G401 (cell line): ENCODE data around the gene ZGPAT. TPM values are rescaled to one million over a fixed set of nuclear protein-coding genes. Genes with fewer than 3 reads are reported as not detected.
A peak's percentile ranks its signal among the peaks of the same experiment; 100 is the strongest.
"Not testable (repeated sequence)": the region's sequence is repeated elsewhere in the genome, so short reads cannot be mapped to it uniquely, and the experiment has no call there.

Experiments used
- DNase-seq: peaks from one replicate; pipeline ENCODE4 v3.0.0-alpha.2; 2015; ENCODE audit warnings: low spot score
- in situ Hi-C: cut with HindIII; loops from 2 replicates; pipeline ENCODE4 v1.10.0; 2016; ENCODE audit warnings: low sequenced_read_pairs, mixed read lengths
- total RNA-seq: library from RNA; depleted of rRNA; stranded (reverse); fragments of >200 nt; shearing (Covaris generic); gene quantifications from 2 replicates; pipeline ENCODE4 v1.2.3, GENCODE V29; 2014

The ZGPAT gene
- total RNA-seq, 1 experiment from 2014 or later = 52.7 TPM

DNA sequence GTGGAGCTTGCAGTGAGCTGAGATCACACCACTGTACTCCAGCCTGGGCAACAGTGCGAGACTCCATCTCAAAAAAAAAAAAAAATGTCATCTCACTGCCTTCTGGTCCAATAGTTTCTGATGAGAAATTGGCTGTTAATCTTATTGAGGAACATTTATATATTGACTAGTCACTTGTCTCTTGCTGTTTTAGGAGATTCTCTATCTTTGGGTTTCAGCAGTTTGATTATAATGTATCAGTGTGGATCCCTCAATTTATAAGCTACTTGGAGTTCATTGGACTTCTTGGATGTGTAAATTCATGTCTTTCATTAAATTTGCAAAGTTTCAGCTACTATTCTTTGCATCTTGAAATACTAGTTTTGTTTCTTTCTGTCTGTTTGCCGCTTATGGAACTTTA is 11.2 kb downstream of the ZGPAT start:
- in situ Hi-C loops = no loop called here
- no peak for DNase-seq

DNA sequence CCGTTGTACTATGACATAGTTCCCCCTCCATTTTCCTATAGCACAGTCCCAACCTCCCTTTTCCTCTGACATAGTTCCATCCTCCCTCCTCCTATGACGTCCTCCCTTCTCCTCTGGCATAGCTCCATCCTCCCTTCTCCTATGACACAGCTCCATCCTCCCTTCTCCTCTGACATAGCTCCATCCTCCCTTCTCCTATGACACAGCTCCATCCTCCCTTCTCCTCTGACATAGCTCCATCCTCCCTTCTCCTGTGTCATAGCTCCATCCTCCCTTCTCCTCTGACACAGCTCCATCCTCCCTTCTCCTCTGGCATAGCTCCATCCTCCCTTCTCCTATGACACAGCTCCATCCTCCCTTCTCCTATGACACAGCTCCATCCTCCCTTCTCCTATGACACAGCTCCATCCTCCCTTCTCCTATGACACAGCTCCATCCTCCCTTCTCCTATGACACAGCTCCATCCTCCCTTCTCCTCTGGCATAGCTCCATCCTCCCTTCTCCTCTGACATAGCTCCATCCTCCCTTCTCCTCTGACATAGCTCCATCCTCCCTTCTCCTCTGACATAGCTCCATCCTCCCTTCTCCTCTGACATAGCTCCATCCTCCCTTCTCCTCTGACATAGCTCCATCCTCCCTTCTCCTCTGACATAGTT is 15.3 kb downstream of the ZGPAT start:
- in situ Hi-C loops = loop anchor here (10.0 kb wide), 1 partner anchor 62 kb away; no protein-coding TSS in a partner anchor
- not testable (repeated sequence) for DNase-seq

DNA sequence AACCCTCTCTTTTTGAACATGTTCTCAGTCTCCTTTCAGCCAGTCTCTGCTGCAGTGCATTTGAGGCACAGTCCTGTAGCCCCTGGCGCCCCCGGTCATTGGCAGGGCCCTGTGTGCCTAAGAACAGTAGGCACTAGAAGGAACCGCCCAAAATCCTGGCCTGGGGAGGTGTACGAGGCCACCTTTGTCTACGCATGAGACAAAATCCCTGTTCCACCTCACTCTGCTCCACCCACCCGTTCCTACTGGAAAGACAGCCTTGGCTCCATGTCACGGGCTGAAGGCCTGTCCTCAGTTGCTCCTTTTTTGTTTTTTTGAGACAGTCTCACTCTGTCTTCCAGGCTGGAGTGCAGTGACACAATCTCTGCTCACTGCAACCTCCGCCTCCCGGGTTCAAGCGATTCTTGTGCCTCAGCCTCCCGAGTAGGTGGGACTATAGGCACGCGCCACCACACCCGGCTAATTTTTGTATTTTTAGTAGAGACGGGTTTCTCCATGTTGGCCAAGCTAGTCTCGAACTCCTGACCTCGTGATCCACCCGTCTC is 22.4 kb downstream of the ZGPAT start:
- DNase-seq, in situ Hi-C loops: not testable (repeated sequence)

DNA sequence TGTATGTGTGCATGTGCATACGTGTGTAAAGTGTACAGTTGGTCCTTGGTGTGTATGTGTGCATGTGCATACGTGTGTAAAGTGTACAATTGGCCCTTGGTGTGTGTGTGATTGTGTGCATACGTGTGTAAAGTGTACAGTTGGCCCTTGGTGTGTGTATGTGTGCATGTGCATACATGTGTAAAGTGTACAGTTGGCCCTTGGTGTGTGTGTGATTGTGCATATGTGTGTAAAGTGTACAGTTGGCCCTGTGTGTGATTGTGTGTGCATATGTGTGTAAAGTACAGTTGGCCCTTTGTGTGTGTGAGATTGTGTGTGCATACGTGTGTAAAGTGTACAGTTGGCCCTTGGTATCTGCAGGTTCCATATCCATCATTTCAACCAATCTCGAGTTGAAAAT is 23.6 kb downstream of the ZGPAT start:
- DNase-seq = no peak
- in situ Hi-C loops = no loop called here

DNA sequence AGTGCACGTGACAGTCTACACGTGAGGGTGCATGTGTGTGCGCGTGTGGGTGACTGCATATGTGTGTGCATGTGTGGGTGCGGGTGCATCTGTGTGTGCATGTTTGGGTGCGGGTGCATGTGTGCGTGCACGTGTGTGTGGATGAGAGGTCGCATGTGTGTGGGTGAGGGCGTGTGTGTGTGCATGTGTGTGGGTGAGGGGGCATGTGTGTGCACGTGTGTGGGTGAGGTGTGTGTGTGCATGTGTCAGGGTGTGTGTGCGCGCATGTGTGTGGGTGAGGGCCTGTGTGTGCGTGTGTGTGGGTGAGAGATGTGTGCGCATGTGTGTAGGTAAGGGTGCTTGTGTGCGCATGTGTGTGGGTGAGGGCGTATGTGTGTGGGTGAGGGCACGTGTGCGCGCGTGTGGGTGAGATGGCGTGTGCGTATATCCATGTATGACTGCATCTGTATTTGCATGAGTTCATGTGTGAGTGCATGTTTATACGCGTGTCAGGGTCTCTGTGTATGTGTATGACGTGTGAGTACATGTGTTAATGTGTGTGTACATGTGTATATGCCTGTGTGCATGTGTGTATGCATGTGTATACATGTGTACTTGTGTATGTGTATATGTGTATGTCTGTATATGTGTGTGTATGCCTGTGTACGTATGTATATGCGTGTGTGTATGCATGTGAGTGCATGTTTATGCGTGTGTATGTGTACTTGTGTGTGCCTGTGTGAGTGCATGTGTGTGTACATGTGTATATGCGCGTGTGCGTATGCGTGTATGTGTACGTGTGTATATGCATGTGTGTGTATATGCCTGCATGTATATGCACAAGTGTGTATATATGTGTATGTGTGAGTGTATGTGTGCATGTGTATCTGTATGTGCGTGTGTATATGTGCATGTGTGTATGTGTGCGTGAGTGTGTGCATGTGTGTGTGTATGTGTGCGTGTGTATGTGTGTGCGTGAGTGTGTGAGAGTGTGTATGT is 24.6 kb downstream of the ZGPAT start:
- no peak for DNase-seq
- in situ Hi-C loops = no loop called here

DNA sequence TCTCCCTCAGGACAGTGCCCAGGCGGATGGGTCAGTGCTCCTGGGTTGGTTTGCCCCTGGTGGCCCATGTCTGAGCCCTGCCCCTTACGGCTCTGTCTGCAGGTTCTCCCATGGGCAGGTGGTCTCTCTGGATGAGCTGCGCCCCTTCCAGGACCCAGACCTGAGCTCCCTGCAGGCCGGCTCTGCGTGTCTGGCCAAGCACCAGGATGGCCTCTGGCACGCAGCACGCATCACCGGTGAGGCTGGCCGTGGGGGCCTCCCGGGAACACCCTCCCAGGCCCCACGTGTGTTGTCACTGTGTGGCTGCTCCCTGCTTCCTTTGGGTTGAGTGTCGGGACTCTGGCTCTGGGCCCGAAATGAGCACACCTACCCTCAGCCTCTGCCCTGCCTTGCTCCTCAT is 25.3 kb downstream of the ZGPAT start:
- no peak for DNase-seq

DNA sequence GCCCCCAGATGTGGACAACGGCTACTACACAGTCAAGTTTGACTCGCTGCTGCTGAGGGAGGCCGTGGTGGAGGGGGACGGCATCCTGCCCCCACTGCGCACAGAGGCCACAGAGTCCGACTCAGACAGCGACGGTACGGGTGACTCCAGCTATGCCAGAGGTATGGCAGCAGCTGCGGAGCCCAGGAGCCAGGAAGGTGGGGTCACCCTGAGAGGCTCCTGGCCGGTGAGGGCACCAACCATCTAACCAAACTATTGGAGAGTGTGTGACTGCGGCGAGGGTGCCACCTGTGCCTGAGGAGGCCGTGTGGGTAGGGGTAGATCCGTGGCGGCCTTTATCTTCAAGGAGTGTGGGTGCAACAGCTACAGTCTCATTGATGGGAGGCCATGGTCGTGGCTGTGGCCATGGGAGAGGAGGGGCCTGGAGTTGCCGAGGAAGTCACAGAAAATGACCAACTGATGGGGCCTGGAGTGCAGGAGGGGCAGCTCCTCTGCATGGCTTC is 25.8 kb downstream of the ZGPAT start:
- in situ Hi-C loops = no loop called here
- DNase-seq = no peak

More for the DNA sequence above, 25.3 kb downstream of the ZGPAT start:
- in situ Hi-C loops = no loop called here

DNA sequence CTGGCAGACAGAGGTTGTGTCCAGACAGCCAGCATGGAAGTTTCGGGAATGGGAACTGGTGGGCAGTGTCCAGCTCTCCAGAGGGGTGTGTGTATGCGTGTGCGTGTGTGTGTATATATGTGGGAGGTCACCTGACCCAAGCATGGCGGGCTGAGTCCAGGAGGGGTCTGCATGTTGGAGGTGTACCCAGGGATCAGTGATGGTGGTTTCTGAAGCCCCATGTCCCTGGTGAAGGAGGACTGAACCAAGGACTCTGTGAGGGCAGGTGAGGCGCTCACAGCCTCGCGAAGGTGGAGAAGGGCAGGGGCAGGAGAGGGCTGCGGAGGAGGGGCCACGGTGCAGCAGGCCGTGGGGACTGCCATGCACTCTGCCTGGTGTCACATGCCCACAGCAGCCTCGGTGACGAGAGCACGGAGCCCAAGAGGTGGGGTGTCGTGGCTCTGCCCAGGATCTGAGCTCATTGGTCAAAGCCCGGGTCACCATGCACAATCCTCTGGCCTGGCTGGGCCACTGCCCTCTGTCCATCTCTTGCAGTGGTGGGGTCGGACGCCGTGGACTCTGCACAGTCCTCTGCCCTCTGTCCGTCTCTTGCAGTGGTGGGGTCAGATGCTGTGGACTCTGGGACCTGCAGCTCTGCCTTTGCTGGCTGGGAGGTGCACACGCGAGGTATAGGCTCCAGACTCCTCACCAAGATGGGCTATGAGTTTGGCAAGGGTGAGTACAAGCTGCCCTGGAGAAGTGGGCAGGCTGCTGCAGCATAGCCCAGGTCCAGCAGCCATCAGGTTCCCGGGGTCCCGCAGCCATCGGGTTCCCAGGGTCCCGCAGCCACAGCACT is 26.5 kb downstream of the ZGPAT start:
- in situ Hi-C loops = no loop called here
- no peak for DNase-seq

DNA sequence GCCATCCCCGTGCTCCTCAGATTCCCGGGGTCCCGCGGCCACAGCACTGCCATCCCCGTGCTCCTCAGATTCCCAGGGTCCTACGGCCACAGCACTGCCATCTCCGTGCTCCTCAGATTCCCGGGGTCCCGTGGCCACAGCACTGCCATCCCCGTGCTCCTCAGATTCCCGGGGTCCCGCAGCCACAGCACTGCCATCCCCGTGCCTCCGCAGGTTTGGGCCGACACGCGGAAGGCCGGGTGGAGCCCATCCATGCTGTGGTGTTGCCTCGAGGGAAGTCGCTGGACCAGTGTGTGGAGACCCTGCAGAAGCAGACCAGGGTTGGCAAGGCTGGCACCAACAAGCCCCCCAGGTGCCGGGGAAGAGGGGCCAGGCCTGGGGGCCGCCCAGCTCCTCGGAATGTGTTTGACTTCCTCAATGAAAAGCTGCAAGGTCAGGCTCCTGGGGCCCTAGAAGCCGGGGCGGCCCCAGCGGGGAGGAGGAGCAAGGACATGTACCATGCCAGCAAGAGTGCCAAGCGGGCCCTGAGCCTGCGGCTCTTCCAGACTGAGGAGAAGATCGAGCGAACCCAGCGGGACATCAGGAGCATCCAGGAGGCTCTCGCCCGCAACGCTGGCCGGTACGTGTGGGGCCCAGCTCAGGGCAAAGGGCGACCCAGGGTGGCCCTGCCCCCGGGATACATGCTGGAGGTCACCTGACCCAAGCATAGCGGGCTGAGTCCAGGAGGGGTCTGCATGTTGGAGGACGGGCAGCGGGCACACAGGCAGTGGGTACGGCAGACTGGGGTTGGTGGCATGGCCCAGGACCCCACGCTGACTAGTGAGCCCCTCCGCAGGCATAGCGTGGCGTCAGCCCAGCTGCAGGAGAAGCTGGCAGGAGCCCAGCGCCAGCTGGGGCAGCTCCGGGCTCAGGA is 27.4 kb downstream of the ZGPAT start:
- in situ Hi-C loops = no loop called here

DNA sequence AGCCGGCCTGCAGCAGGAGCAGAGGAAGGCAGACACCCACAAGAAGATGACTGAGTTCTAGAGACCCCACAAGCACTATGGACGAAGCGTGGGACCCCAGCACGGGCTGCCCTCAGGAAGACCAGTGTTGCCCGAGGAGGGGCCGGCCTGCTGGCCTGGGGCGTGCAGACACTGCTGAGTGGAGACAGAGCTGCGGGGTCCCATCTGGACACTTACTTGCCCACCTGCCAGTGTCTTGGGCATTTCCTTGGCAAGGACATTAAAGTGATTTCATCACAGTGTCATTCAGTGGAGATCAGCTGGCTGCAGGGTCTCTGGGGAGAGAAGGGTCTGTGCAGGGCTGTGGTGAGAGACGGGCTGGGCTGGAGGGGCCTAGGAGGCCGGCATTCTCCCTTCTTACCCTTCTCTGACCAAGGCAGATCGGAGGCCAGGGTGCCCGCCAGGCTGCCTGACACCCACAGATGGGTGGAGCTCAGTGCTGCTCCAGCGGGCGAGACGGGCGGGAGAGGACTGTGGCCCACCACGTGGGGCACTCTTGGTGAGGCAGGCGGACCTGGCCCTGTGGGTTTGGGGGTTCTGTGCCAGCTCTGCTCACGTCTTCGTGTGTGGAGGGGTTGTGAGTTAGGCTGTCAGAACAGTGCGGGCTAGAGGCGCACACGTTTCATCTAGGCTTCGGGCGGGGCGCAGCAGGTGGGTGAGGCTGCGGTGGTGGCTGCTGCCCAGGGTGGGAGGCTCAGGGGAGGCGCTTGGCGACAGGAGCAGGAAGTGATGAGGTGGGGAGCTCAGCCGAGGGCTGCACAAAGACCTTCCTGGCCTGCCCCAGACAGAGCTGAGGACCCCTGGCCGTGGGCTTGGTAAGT is 28.2 kb downstream of the ZGPAT start, which contains the start of gene LIME1:
TSS of gene LIME1 (plus strand) at position 806 of the 860 bp plus-strand sequence. CDS start 886 bp downstream, outside the sequence.
- in situ Hi-C loops = no loop called here

More for the DNA sequence above, 27.4 kb downstream of the ZGPAT start:
- no peak for DNase-seq

DNA sequence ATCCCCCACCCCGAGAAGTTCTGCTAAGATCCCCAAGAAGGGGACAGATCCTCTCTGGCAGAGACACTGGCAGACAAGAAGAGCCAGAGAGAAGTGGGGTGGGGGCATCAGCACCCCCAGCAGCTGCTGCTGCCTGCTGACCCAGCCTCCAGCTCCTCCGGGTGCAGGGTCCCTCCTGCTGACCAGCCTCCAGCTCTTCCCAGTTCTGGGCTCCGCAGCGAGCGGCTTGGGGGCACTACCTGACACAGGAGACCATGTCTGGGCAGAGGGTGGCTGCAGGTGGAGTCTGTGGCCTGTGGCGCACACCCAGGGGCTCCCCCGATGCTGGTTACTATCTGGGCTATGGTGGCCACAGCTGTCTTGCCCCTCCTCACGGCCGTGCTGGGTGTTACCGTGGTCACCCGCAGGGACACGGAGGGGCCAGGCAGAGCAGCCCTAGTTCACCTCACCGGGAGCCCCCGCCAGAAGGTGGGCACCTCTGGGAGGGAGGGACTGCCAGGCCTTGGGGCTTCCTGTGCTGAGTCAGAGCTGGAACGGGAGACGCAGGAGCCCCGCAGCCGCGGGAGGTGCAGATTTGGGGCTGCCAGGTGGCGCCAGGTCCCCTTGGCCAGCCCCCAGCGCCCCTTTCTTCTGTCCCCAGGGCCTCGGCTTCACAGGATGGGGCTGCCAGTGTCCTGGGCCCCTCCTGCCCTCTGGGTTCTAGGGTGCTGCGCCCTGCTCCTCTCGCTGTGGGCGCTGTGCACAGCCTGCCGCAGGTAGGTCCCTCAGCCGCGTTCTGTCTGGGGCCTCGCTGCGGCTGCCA is 29.3 kb downstream of the ZGPAT start:
- DNase-seq = no peak
- in situ Hi-C loops = no loop called here

More for the DNA sequence above, 28.2 kb downstream of the ZGPAT start, which contains the start of gene LIME1:
- no peak for DNase-seq

DNA sequence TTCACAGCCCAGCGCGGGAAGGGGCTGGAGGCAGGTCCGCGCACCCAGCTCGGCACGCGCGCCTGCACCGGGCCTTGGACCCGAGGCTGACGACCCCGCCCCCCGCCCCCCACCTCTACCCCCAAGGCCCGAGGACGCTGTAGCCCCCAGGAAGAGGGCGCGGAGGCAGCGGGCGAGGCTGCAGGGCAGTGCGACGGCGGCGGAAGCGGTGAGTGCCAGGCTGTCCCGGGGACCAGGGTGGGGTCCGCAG is 29.8 kb downstream of the ZGPAT start:
- no peak for DNase-seq

DNA sequence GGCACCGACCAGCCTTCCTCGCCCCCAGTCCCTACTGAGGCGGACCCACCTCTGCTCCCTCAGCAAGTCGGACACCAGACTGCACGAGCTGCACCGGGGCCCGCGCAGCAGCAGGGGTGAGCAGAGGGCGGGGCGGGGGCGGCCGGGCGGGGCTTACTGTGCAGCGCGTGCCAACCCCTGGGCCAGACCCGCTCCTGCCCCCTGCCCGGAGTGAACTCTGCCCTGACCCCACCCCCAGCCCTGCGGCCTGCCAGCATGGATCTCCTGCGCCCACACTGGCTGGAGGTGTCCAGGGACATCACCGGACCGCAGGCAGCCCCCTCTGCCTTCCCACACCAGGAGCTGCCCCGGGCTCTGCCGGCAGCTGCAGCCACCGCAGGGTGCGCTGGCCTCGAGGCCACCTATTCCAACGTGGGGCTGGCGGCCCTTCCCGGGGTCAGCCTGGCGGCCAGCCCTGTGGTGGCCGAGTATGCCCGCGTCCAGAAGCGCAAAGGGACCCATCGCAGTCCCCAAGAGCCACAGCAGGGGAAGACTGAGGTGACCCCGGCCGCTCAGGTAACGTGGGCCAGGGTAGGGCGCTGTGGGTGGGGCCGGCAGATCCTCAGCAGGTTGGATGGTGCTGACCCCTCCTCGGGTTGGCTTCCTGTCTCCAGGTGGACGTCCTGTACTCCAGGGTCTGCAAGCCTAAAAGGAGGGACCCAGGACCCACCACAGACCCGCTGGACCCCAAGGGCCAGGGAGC is 30.3 kb downstream of the ZGPAT start:
- in situ Hi-C loops = no loop called here
- DNase-seq = no peak

More for the DNA sequence above, 29.8 kb downstream of the ZGPAT start:
- in situ Hi-C loops = no loop called here

DNA sequence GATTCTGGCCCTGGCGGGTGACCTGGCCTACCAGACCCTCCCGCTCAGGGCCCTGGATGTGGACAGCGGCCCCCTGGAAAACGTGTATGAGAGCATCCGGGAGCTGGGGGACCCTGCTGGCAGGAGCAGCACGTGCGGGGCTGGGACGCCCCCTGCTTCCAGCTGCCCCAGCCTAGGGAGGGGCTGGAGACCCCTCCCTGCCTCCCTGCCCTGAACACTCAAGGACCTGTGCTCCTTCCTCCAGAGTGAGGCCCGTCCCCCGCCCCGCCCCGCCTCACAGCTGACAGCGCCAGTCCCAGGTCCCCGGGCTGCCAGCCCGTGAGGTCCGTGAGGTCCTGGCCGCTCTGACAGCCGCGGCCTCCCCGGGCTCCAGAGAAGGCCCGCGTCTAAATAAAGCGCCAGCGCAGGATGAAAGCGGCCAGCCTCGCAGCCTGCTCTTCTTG is 30.9 kb downstream of the ZGPAT start:
- in situ Hi-C loops = no loop called here
- DNase-seq = peak; percentile 68

DNA sequence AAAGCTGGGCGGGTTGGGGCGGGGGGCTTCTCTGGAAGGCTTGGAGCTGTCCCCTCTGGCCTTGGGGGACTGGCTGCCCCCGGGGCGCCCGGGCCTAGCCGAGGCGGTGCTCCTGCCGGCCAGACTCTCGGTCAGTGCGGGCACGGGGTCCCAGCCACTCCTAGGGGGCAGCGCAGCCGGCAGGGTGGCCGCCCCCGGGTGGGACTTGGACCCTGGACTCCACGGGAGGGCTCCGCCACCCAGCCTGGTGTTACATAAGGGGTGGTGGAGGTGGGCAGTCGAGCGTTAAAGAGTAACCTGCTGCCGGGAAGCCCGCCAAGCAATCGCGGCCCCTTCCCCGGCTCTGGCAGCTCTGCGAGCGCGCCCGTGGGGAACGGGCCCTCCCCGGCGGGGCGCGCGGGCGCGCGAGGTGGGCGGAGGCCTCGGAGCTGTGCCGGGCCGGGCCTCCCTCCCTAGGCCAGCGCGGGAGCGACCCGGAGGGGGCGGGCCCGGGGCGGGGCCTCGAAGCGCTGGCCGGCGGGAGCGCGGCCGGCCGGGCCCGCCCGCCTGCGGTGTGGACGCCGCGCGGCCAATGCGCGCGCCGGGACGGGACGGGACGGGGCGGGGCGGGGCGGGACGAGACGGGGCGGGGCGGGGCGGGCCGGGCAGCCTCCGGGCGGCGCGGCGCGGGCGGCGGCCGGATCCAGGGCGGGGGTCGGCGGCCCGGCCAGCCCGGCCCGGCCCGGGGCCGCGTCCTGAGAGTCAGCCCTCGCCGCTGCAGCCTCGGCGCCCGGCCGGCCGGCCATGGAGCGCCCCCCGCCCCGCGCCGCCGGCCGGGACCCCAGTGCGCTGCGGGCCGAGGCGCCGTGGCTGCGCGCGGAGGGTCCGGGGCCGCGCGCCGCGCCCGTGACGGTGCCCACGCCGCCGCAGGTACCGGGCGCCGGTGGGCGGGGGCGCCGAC is 31.6 kb downstream of the ZGPAT start, which contains the start of gene SLC2A4RG:
TSS of gene SLC2A4RG (plus strand) at position 647 of the 940 bp plus-strand sequence. CDS start at position 784, 137 bp downstream.
- in situ Hi-C loops = no loop called here
- peak; percentile 81 for DNase-seq
